Measurements from ENCODE around the gene MINDY4. TPM values are rescaled to one million over a fixed set of nuclear protein-coding genes. Genes with fewer than 3 reads are reported as not detected.

Gene MINDY4
- total RNA-seq, 1 experiment from 2014 or later, result 1.8 TPM

GRCh38 chr7:30726296-30727006 is 44.8 kb upstream of the MINDY4 start (continued):
- TF ChIP-seq ATF6 (CRISPR knock-in tag; IDR thresholded peaks at IDR 0.05), result no peak
- no peak for TF ChIP-seq ZBTB21 (CRISPR knock-in tag; IDR thresholded peaks at IDR 0.05; ENCODE audit: borderline replicate concordance)

GRCh38 chr7:30727061-30727945 is 43.9 kb upstream of the MINDY4 start:
- Mint-ChIP-seq H3K9me3 (no peaks in the 10 kb centered on the region), H3K4me3 (no peak overlapping the region), H3K4me1 (peaks cover 41% of the 10 kb centered on the region), H3K27me3 (ENCODE audit: low read depth) (peaks cover 15% of the 10 kb centered on the region), H3K36me3 (no peaks in the 10 kb centered on the region), H3K27ac (peak overlapping the region; percentile 87)
- ATAC-seq (peak; percentile 61), DNase-seq (ENCODE audit: low spot score) (no peak)
- ChIA-PET POLR2A (no interaction called here), CTCF (interaction anchor here (0.6 to 1.8 kb wide), 8 partner anchors 11 to 723 kb away, joined by 3 to 5 read pairs (median 4); partner anchors contain the start of gene CRHR2)
- TF ChIP-seq ZNF423 (CRISPR knock-in tag; IDR thresholded peaks at IDR 0.05) (peak; percentile 32; the same call in 1 of the 2 replicates), NR2C2 (CRISPR knock-in tag; IDR thresholded peaks at IDR 0.05) (0 out of 2 replicates have a peak, but pooled peaks have one; percentile 54), CREB1 (CRISPR knock-in tag; IDR thresholded peaks at IDR 0.05) (no peak), FOXP1 (CRISPR knock-in tag; IDR thresholded peaks at IDR 0.05; ENCODE audit: borderline replicate concordance) (0 out of 2 replicates have a peak, but pooled peaks have one; percentile 37), ZNF532 (CRISPR knock-in tag; IDR thresholded peaks at IDR 0.05; ENCODE audit: borderline replicate concordance) (peak; percentile 54; the same call in 1 of the 2 replicates), E2F1 (CRISPR knock-in tag; IDR thresholded peaks at IDR 0.05) (0 out of 2 replicates have a peak, but pooled peaks have one; percentile 29), GTF2I (CRISPR knock-in tag; conservative IDR thresholded peaks at IDR 0.05) (peak; percentile 92), E2F4 (CRISPR knock-in tag; IDR thresholded peaks at IDR 0.05; ENCODE audit: borderline replicate concordance, low read depth) (no peak), ESRRA (CRISPR knock-in tag; IDR thresholded peaks at IDR 0.05; ENCODE audit: borderline replicate concordance) (no peak)

Measured in WTC11 (cell line).